Activated B cell treated with CpG ODN at 0.5 μM for 24 hours (primary cell): Measurements from ENCODE around the gene SLC29A3. TPM values are rescaled to one million over a fixed set of nuclear protein-coding genes. Genes with fewer than 3 reads are reported as not detected.
"Not testable (repeated sequence)": the region's sequence is repeated elsewhere in the genome, so short reads cannot be mapped to it uniquely, and the experiment has no call there.

Source experiments
- ATAC-seq: fragments of 200-7000 bp; cut with Tn5 transposase; one replicate; pipeline ENCODE4 v1.10.0; 2021; ENCODE audit warnings: low read depth, mild to moderate bottlenecking, moderate library complexity
- CTCF ChIA-PET: fragments of 350-600 bp; sonication (Branson Sonifier 250); formaldehyde crosslinking; loops from one replicate; lab custom pipeline; 2021; ENCODE audit warnings: antibody characterized with exemption; lab: Charles Lee
- POLR2A ChIA-PET: fragments of 350-600 bp; sonication (Branson Sonifier 250); formaldehyde crosslinking; loops from one replicate; lab custom pipeline; 2021; ENCODE audit warnings: antibody characterized with exemption; lab: Charles Lee
- DNase-seq: peaks from one replicate; pipeline ENCODE4 v3.0.0; 2022
- H3K27ac Mint-ChIP-seq: one replicate; pipeline ENCODE4 v1.8.0; 2020; ENCODE audit warnings: mixed read lengths
- H3K27me3 Mint-ChIP-seq: one replicate; pipeline ENCODE4 v1.8.0; 2021; ENCODE audit warnings: mixed read lengths
- H3K36me3 Mint-ChIP-seq: one replicate; pipeline ENCODE4 v1.8.0; 2021; ENCODE audit warnings: low read depth, mixed read lengths
- H3K4me1 Mint-ChIP-seq: one replicate; pipeline ENCODE4 v1.8.0; 2021; ENCODE audit warnings: mixed read lengths
- H3K4me3 Mint-ChIP-seq: one replicate; pipeline ENCODE4 v1.8.0; 2020; ENCODE audit warnings: mild to moderate bottlenecking, mixed read lengths
- H3K9me3 Mint-ChIP-seq: one replicate; pipeline ENCODE4 v1.8.0; 2020; ENCODE audit warnings: mixed read lengths
- CTCF ChIP-seq: fragments of 200-600 bp; IDR thresholded peaks from one replicate; pipeline ENCODE4 v1.8.0; 2022; ENCODE audit warnings: antibody characterized with exemption, mild to moderate bottlenecking
- intact Hi-C: fragments of 100-400 bp; cut with micrococcal nuclease; formaldehyde crosslinking; loops from one replicate; pipeline ENCODE4 v1.15.1; 2024
- total RNA-seq: library from RNA; stranded (reverse); gene quantifications from 2 replicates; pipeline ENCODE4 v1.2.3, GENCODE V29; 2022

SLC29A3 gene
- total RNA-seq, 1 donor from 2014 or later = 4.3 TPM

- CTCF ChIA-PET = no interaction called here
- Mint-ChIP-seq H3K9me3 (no peaks in the 10 kb centered on the region), H3K4me1 (peaks cover 4% of the 10 kb centered on the region), H3K4me3 (no peak overlapping the region), H3K27me3 (peaks cover 9% of the 10 kb centered on the region), H3K36me3 (no peaks in the 10 kb centered on the region), H3K27ac (no peak overlapping the region)
- DNase-seq = no peak
- intact Hi-C loops = no loop called here
- no peak for ATAC-seq
- POLR2A ChIA-PET = no interaction called here
- TF ChIP-seq CTCF = no peak
These were observed 25.5 kb upstream of the SLC29A3 start for GRCh38 chr10:71293446-71294084.

- TF ChIP-seq CTCF = no peak
- ChIA-PET CTCF (no interaction called here), POLR2A (no interaction called here)
- Mint-ChIP-seq H3K27me3 (peaks cover 9% of the 10 kb centered on the region), H3K27ac (no peak overlapping the region), H3K36me3 (no peaks in the 10 kb centered on the region), H3K9me3 (no peaks in the 10 kb centered on the region), H3K4me3 (no peak overlapping the region), H3K4me1 (peaks cover 4% of the 10 kb centered on the region)
- no peak for ATAC-seq
- intact Hi-C loops = no loop called here
- DNase-seq = no peak
These were observed 24.9 kb upstream of the SLC29A3 start for GRCh38 chr10:71294091-71294561.

GRCh38 chr10:71294856-71295255 is 24.2 kb upstream of the SLC29A3 start:
- no peaks in the 10 kb centered on the region for H3K9me3 Mint-ChIP-seq

GRCh38 chr10:71295641-71296040 is 23.4 kb upstream of the SLC29A3 start:
- H3K4me1 Mint-ChIP-seq = peaks cover 4% of the 10 kb centered on the region
- ATAC-seq (no peak), DNase-seq (no peak)
- intact Hi-C loops = no loop called here
- ChIA-PET CTCF (no interaction called here), POLR2A (no interaction called here)
- H3K36me3 Mint-ChIP-seq = no peaks in the 10 kb centered on the region
- H3K4me3 Mint-ChIP-seq = no peak overlapping the region
- H3K27ac Mint-ChIP-seq = no peak overlapping the region
- no peaks in the 10 kb centered on the region for H3K9me3 Mint-ChIP-seq
- peaks cover 9% of the 10 kb centered on the region for H3K27me3 Mint-ChIP-seq
- TF ChIP-seq CTCF = no peak

More at GRCh38 chr10:71294856-71295255, 24.2 kb upstream of the SLC29A3 start:
- no peak for ATAC-seq
- Mint-ChIP-seq H3K36me3 (no peaks in the 10 kb centered on the region), H3K4me1 (peaks cover 4% of the 10 kb centered on the region), H3K4me3 (no peak overlapping the region), H3K27ac (no peak overlapping the region), H3K27me3 (peaks cover 9% of the 10 kb centered on the region)
- CTCF ChIA-PET = no interaction called here
- intact Hi-C loops = no loop called here
- DNase-seq = no peak
- TF ChIP-seq CTCF = no peak
- POLR2A ChIA-PET = no interaction called here

- intact Hi-C loops = no loop called here
- H3K27me3 Mint-ChIP-seq = peaks cover 9% of the 10 kb centered on the region
- H3K27ac Mint-ChIP-seq = no peak overlapping the region
- H3K9me3 Mint-ChIP-seq = no peaks in the 10 kb centered on the region
- no peak for ATAC-seq
- CTCF ChIA-PET = no interaction called here
- peaks cover 4% of the 10 kb centered on the region for H3K4me1 Mint-ChIP-seq
- H3K4me3 Mint-ChIP-seq = no peak overlapping the region
- H3K36me3 Mint-ChIP-seq = no peaks in the 10 kb centered on the region
- POLR2A ChIA-PET = no interaction called here
- TF ChIP-seq CTCF = no peak
- DNase-seq = no peak
These were observed 23.0 kb upstream of the SLC29A3 start for GRCh38 chr10:71296086-71296485.

GRCh38 chr10:71296811-71297210 is 22.2 kb upstream of the SLC29A3 start:
- H3K36me3 Mint-ChIP-seq, DNase-seq, ATAC-seq, intact Hi-C loops, CTCF ChIA-PET, H3K27ac Mint-ChIP-seq, H3K27me3 Mint-ChIP-seq, H3K9me3 Mint-ChIP-seq, H3K4me3 Mint-ChIP-seq, POLR2A ChIA-PET, H3K4me1 Mint-ChIP-seq: not testable (repeated sequence)
